Stimulated activated naive B cell treated with anti-CD40 and anti-IgM and Interleukin-4, amounts not matched to agents 10 μg/mL and 1 μg/mL and 100 μg/mL, for 72 hours (primary cell): Measurements from ENCODE around the gene SLC2A13.

Experiments used
- ATAC-seq, 2 donors: fragments of 150-1000 bp; cut with Tn5 transposase; replicated peaks; 2 replicates each; pipeline ENCODE4 v1.10.0; 2021; ENCODE audit warnings: moderate library complexity in 1 of 2
- DNase-seq: peaks from one replicate; pipeline ENCODE4 v3.0.0; 2021
- H3K27ac Mint-ChIP-seq: one replicate; pipeline ENCODE4 v1.8.0; 2022; ENCODE audit warnings: mild to moderate bottlenecking, mixed read lengths
- H3K27me3 Mint-ChIP-seq, 2 donors: one replicate each; pipeline ENCODE4 v1.8.0; 2022; ENCODE audit warnings: mixed read lengths in 2 of 2
- H3K36me3 Mint-ChIP-seq, 2 donors: one replicate each; pipeline ENCODE4 v1.8.0; 2022; ENCODE audit warnings: mixed read lengths in 2 of 2, mild to moderate bottlenecking in 1 of 2
- H3K4me1 Mint-ChIP-seq, 2 donors: one replicate each; pipeline ENCODE4 v1.8.0; 2022; ENCODE audit warnings: mixed read lengths in 2 of 2, mild to moderate bottlenecking in 1 of 2
- H3K4me3 Mint-ChIP-seq, 2 donors: one replicate each; pipeline ENCODE4 v1.8.0; 2022; ENCODE audit warnings: mild to moderate bottlenecking in 2 of 2, mixed read lengths in 2 of 2, moderate library complexity in 1 of 2
- H3K9me3 Mint-ChIP-seq, 2 donors: one replicate each; pipeline ENCODE4 v1.8.0; 2022; ENCODE audit warnings: mixed read lengths in 2 of 2, mild to moderate bottlenecking in 1 of 2

Gene SLC2A13

DNA sequence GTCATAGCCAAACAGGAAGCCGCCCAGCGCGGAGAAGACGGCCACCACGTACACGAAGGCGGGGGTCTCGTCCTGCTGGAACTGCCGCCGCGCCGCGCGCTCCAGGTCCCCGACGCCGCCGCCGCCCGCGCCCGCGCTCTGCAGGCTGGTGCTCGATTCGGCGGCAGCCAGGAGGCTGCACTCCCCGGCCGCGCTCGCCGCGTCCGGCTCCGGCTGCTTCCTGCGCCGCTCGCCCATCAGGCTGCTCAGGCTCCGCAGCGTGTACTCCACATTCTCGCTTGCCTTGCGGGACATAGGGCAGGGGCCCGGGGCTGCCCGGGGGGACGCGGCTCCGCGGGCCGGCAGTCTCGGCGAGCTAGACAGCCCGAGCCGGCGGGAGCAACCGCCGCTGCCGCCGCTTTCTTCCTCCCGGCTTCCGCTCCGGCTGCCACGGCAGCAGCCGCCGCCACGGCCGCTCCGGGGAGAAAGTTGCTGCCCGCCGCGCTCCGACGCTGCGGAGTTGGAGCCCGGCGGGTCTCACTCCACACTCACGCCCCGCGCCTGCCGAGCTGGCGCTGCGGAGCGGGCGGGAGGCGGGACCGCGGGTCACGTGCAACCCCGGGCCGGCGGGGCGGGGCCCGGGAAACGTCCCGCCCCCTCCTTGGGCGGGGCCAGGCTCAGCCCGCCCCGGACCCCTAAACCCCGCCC lies at the start of gene SLC2A13:
TSS of gene SLC2A13 (minus strand) at position 567 of the 687 bp plus-strand sequence. CDS start at position 294, 273 bp downstream.
- Mint-ChIP-seq H3K9me3 (no peaks in the 10 kb centered on the region), H3K36me3 (no peaks in the 10 kb centered on the region), H3K27me3 (peaks cover 6 to 10% of the 10 kb centered on the region in 2 donors), H3K4me3 (peak within 1 kb of the TSS; percentile 78 to 83), H3K4me1 (peaks cover 21 to 29% of the 10 kb centered on the region in 2 donors), H3K27ac (peak within 1 kb of the TSS; percentile 17)
- peak; percentile 85 to 90 for ATAC-seq
- DNase-seq: peak; percentile 70

DNA sequence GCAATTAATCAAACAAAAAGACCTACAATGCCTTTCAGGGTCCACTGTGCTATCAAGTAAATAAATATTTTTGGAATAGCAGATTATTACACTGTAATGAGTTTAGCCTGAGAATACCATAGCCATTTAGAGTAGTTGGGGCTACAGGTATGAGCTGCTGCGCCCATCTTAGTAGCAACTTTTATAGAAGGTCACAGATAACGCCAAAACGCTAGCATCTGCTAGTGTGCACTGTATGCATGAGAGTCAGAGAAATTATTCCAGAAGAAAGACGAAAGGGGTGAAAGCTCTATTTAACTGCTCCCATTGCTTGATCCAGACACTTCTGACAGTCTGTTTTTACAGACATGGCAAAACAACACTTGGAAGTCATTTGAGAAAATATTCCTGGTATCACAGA lies 48.5 kb upstream of the SLC2A13 start:
- DNase-seq (no peak), ATAC-seq (no peak)
- Mint-ChIP-seq H3K27me3 (peaks cover 0 to 4% of the 10 kb centered on the region in 2 donors), H3K27ac (no peak overlapping the region), H3K4me3 (no peak overlapping the region), H3K36me3 (no peaks in the 10 kb centered on the region), H3K4me1 (peaks cover 32 to 58% of the 10 kb centered on the region in 2 donors), H3K9me3 (no peaks in the 10 kb centered on the region)

DNA sequence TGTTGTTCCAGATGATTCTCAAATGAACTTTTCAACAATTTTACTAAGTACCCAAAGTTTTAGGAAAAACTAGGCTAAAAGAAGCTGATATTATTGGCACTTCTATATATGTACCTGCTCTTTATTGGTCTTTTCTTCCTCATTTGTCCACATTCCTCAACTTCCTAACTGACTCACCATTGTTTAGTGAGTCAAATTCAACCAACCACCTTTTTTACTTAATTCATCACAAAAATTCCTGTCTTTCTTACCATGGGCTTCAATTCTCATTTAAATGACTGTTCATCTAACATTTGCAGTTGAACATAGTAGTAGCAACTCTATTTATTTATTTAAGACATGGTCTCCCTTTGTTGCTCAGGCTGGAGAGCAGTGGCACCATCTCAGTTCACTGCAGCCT lies 47.6 kb upstream of the SLC2A13 start:
- no peaks in the 10 kb centered on the region for H3K9me3 Mint-ChIP-seq
- peaks cover 26 to 49% of the 10 kb centered on the region in 2 donors for H3K4me1 Mint-ChIP-seq
- DNase-seq (no peak), ATAC-seq (no peak)
- H3K27me3 Mint-ChIP-seq: peaks cover 0 to 4% of the 10 kb centered on the region in 2 donors
- no peaks in the 10 kb centered on the region for H3K36me3 Mint-ChIP-seq
- no peak overlapping the region for H3K4me3 Mint-ChIP-seq
- H3K27ac Mint-ChIP-seq: no peak overlapping the region

DNA sequence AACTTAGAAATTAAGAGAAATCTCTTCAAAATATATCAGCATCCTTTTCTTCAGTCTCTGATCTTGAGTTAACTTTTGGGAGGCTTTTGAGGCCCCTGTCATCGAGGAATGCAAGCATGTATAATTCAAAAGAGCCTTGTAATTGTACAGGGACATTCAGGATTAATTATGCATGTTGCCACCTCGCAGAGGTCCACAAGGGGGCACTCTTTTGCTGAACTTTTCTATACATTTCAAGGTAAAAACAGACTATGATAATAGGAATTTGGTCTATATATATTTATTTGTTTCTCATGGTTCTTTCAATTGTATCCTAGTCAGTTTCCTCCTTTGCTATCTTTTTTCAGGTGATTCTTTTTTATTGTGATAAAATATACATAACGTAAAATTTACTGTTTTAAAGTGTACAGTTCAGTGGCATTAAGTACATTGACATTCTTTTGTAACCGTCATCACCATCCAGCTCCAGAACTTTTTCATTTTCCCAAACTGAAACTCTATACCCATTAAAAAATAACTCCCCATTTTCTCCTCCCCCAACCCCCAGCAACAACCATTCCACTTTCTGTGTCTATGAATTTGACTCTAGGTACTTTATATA lies 47.0 kb upstream of the SLC2A13 start:
- peaks cover 0 to 4% of the 10 kb centered on the region in 2 donors for H3K27me3 Mint-ChIP-seq
- DNase-seq (no peak), ATAC-seq (peak; percentile 60 to 68)
- H3K4me3 Mint-ChIP-seq: no peak overlapping the region
- H3K36me3 Mint-ChIP-seq: no peaks in the 10 kb centered on the region
- H3K27ac Mint-ChIP-seq: no peak overlapping the region
- H3K4me1 Mint-ChIP-seq: peaks cover 23 to 44% of the 10 kb centered on the region in 2 donors
- H3K9me3 Mint-ChIP-seq: no peaks in the 10 kb centered on the region

DNA sequence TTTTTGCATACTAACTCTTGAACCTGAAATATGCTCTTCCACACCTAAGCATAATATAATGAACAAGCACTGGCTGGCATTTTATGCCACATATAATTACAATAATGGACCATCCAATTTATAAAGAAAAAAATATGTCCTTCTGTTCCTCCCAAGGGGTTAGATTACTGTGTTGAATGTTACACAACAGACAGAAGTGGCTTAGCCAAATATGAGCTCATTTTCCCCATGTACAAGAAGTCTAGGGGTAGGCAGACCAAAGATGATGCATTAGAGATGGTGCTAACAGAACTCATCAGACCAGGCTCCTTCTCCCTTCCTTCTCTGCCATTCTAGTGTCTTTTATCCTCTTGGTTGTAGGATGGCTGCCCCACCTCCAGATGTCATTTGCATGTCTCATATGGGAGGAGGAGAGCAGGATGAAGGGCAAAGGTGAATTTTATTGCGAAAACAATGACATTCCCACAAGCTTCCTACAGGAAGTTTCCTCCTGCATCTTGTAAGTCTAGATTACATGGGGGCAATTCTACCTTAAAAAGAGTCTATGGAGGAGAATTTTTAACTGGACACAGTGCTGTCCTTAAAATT lies 43.9 kb upstream of the SLC2A13 start:
- peaks cover 0 to 4% of the 10 kb centered on the region in 2 donors for H3K27me3 Mint-ChIP-seq
- H3K27ac Mint-ChIP-seq: no peak overlapping the region
- H3K9me3 Mint-ChIP-seq: no peaks in the 10 kb centered on the region
- no peak overlapping the region for H3K4me3 Mint-ChIP-seq
- ATAC-seq: no peak
- DNase-seq: no peak
- H3K4me1 Mint-ChIP-seq: peaks cover 11 to 21% of the 10 kb centered on the region in 2 donors
- no peaks in the 10 kb centered on the region for H3K36me3 Mint-ChIP-seq

DNA sequence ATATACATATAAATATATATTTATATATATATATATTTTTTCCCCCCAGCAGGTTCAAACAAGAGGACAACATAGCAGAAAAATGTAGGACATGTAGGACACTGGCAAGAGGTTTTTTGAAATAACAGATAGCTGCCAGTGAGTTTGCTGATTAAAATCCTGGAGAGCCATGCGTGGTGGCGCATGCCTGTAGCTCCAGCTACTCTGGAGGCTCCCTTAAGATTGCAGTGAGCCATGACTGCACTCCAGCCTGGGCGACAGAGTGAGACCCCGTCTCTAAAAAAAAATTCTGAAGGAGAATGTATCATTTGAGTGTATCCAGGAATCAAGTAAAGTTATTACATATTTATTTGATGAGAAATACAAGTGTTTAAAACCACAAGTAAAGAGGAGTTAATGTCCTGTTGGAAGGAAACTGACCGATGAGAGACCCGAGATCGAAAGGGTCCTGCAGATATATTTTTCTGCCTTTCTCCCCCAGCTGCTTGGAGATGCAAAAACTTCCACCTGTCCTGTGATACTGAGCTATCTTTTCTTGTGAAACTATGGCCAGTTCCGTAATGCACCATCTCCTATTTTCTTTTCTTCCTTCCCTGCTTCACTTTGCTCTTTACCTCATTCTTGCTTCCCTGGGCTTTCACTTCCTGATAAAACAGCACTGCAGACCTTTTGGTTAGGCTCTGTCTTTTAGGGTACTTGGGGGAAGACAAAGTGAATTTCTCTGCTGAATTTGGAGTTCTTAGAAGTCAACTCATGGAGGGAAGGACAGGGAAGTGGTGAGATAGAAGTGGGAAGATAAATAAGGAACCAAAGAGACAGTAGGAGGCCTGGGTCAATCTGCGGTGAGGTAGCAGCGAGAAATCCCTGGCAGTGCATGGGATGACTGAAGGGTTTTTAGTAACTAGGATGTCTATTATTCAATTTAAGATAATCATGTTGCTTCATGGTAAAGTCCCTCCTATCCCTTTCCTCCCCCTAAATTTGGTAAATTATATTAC lies 41.2 kb upstream of the SLC2A13 start:
- no peak for ATAC-seq
- H3K27me3 Mint-ChIP-seq: peaks cover 0 to 4% of the 10 kb centered on the region in 2 donors
- no peak for DNase-seq
- no peak overlapping the region for H3K27ac Mint-ChIP-seq
- no peaks in the 10 kb centered on the region for H3K4me1 Mint-ChIP-seq
- H3K4me3 Mint-ChIP-seq: no peak overlapping the region
- H3K36me3 Mint-ChIP-seq: no peaks in the 10 kb centered on the region
- no peaks in the 10 kb centered on the region for H3K9me3 Mint-ChIP-seq

DNA sequence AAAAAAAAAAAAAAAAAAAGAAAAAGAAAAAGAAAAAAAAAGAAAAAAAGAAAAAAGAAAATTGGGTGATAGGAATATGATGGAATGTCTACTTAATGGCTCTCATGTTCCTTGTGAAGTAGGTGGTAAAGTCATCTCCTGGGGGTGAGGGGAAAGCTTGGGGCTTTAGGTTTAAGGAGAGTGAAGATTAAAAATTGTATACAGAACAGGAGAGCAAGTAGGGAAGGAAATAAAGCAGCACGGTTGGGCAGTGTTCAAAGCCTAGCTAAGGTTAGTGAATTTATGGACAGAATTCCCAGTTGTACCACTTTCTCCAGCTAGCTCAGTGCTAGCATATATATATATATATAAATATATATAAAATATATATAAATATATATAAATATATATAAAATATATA lies 40.0 kb upstream of the SLC2A13 start:
- DNase-seq (no peak), ATAC-seq (no peak)
- no peak overlapping the region for H3K4me3 Mint-ChIP-seq
- no peaks in the 10 kb centered on the region for H3K4me1 Mint-ChIP-seq
- H3K27ac Mint-ChIP-seq: no peak overlapping the region
- no peaks in the 10 kb centered on the region for H3K36me3 Mint-ChIP-seq
- H3K9me3 Mint-ChIP-seq: no peaks in the 10 kb centered on the region
- H3K27me3 Mint-ChIP-seq: peaks cover 4% of the 10 kb centered on the region in 2 donors

DNA sequence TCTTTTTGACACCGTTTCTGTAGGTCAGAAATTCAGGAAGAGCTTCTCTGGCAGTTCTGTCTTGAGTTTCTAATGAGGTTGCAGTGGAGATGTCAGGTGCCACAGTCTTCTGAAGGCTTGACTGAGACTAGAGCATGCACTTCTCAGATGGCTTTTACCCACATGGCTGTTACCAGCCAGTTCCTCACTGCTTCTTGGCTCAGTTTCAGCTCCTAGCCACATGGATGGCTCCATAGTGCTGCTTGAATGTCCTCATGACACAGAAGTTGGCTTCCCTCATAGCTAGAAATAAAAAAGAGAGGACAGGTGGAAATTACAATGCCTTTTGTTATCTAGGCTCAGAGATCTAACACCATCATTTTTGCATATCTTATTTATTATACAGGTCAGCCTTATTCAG lies 38.1 kb upstream of the SLC2A13 start:
- H3K9me3 Mint-ChIP-seq: no peaks in the 10 kb centered on the region
- no peaks in the 10 kb centered on the region for H3K4me1 Mint-ChIP-seq
- peaks cover 0 to 4% of the 10 kb centered on the region in 2 donors for H3K27me3 Mint-ChIP-seq
- ATAC-seq: no peak
- H3K4me3 Mint-ChIP-seq: no peak overlapping the region
- H3K27ac Mint-ChIP-seq: no peak overlapping the region
- no peak for DNase-seq
- H3K36me3 Mint-ChIP-seq: no peaks in the 10 kb centered on the region

DNA sequence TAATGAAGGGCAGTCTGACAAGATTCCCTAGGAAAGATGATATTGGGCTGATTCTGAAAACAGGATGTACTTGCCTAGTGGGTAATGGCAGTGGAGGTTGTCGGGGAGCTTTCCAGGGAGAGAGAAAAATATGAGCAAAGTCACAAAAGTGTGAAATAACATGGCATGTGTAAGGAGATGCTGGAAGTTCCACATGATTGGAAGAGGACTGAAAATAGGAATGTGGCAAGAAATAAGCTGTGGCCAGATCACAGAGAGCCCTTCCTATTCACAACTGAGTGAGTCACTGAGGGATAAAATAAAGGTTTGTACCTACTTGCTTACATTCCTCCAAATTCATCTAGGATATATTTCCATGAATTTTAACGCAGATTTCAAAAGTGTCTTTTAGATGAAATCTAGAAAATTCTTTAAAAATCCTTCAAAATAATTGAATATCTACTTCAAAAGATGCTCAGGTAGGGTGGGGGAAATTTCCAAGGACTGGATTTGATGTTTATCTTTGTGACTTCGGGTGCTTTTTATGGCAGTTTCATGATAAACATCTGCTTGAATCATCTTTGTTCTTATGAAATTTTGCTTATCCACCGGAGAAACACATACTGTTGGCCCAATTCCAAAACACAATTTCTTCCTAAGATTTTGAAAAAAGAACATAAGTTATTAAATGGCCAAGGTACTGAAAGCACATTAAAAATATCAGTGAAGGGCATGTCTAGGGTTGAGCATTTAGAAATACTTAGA lies 36.3 kb upstream of the SLC2A13 start:
- Mint-ChIP-seq H3K4me3 (no peak overlapping the region), H3K4me1 (peaks cover 7 to 10% of the 10 kb centered on the region in 2 donors), H3K9me3 (peaks cover 0 to 3% of the 10 kb centered on the region in 2 donors), H3K27me3 (peaks cover 0 to 4% of the 10 kb centered on the region in 2 donors), H3K27ac (no peak overlapping the region), H3K36me3 (no peaks in the 10 kb centered on the region)
- ATAC-seq (no peak), DNase-seq (no peak)

DNA sequence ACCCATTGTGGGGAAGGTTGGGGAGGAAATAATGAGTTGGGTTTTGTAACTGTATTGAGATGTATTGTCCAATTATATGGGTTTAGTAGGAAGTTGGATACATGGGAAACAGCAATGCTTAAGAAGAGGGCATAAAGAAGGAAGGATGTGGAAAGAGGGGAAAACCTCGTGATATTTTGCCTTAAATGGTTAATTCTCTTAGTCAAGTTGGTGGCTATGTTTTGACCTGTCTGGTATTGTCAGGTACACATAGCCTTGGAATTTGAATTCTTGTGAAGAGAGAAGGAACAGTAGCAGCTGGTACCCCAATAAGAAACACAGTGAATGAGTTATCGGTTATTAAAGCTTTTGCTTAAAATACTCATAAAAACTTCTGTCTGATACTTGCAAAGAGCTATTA lies 32.6 kb upstream of the SLC2A13 start:
- ATAC-seq: no peak
- no peaks in the 10 kb centered on the region for H3K36me3 Mint-ChIP-seq
- no peak overlapping the region for H3K4me3 Mint-ChIP-seq
- peaks cover 8 to 10% of the 10 kb centered on the region in 2 donors for H3K4me1 Mint-ChIP-seq
- H3K9me3 Mint-ChIP-seq: peaks cover 0 to 3% of the 10 kb centered on the region in 2 donors
- no peak for DNase-seq
- H3K27me3 Mint-ChIP-seq: peaks cover 0 to 4% of the 10 kb centered on the region in 2 donors
- no peak overlapping the region for H3K27ac Mint-ChIP-seq

DNA sequence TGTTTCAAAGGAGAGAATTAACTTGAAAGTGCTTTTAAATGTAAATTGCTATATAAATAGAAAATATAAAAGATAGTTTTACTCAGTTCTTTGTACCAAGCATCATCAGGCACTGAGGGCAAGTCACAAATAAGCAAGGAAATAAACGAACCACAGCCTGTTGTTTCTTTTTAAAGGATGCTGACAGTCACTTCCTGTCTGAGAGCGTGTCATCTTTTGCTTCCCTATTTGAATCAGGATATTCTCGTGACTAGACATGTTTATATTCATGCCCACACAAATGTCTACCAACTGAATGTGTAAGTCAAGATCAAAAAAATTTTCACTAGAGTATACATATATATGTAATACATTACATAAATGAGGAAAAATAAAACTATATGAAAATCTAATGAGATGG lies 31.4 kb upstream of the SLC2A13 start:
- H3K27ac Mint-ChIP-seq: no peak overlapping the region
- ATAC-seq (peak; percentile 89 to 90), DNase-seq (no peak)
- H3K4me1 Mint-ChIP-seq: peaks cover 8 to 10% of the 10 kb centered on the region in 2 donors
- no peak overlapping the region for H3K4me3 Mint-ChIP-seq
- H3K36me3 Mint-ChIP-seq: no peaks in the 10 kb centered on the region
- peaks cover 0 to 3% of the 10 kb centered on the region in 2 donors for H3K9me3 Mint-ChIP-seq
- peaks cover 0 to 4% of the 10 kb centered on the region in 2 donors for H3K27me3 Mint-ChIP-seq

DNA sequence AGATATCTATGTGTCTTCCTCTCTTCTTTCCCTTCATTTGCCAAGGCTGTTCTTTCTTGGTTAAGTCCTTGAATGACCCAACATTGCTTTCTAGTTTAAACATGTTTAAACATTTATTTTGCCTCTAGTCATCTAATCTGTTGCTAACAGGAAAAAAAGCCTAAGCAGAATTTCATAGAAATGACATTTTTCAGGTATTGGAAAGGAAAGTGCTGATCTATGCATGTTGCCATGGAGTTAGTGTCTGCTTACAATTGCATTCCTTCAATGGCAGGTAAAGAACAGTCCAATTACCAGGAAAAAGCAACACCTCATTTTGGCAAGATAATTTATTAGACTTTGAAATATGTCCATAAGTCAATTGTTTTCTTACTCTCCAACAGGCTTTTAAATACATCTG lies 21.5 kb upstream of the SLC2A13 start:
- Mint-ChIP-seq H3K27me3 (no peaks in the 10 kb centered on the region), H3K36me3 (no peaks in the 10 kb centered on the region), H3K4me3 (no peak overlapping the region), H3K27ac (no peak overlapping the region), H3K4me1 (no peaks in the 10 kb centered on the region), H3K9me3 (no peaks in the 10 kb centered on the region)
- no peak for ATAC-seq
- DNase-seq: no peak

DNA sequence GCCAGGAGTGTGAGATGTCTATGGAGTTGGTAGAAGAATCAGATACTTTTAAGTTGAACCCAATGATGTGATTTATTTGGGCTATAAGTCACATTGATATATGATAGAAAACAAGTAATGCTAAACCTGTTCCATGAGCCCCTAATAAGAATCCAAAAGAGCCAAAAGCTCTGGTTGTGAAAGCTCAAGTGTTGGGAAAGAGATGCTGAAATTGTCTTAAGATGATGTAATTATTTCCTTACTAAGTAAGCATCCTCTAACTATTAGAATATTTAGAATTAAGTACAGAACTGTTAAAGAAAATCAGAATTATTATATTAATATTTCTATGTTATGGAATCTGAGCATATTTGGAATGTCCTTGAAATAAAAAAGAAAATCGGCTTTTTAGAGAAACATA lies 17.6 kb upstream of the SLC2A13 start:
- H3K27ac Mint-ChIP-seq: no peak overlapping the region
- no peak for ATAC-seq

More for the DNA sequence above, 17.6 kb upstream of the SLC2A13 start:
- H3K4me3 Mint-ChIP-seq: no peak overlapping the region
- DNase-seq: no peak
- H3K36me3 Mint-ChIP-seq: peaks cover 0 to 3% of the 10 kb centered on the region in 2 donors
- no peaks in the 10 kb centered on the region for H3K4me1 Mint-ChIP-seq
- peaks cover 0 to 5% of the 10 kb centered on the region in 2 donors for H3K27me3 Mint-ChIP-seq
- peaks cover 2 to 4% of the 10 kb centered on the region in 2 donors for H3K9me3 Mint-ChIP-seq
